ENCODE measurements around the gene P2RX5.

Gene P2RX5

GRCh38 chr17:3679531-3680126 lies 16.3 kb downstream of the P2RX5 start:
- no peak for DNase-seq

- peak; percentile 22 to 47 (median 27) for DNase-seq
These were observed 17.0 kb downstream of the P2RX5 start for GRCh38 chr17:3678821-3679530.

GRCh38 chr17:3678095-3678820 lies 17.7 kb downstream of the P2RX5 start:
- no peak for DNase-seq

GRCh38 chr17:3675886-3676285 lies 20.1 kb downstream of the P2RX5 start:
- no peak for DNase-seq

GRCh38 chr17:3672571-3672970 lies 23.4 kb downstream of the P2RX5 start:
- no peak for DNase-seq

- no peak for DNase-seq
These were observed 26.4 kb downstream of the P2RX5 start for GRCh38 chr17:3669548-3669947.

GRCh38 chr17:3669085-3669347 lies 26.9 kb downstream of the P2RX5 start:
- DNase-seq, result no peak

GRCh38 chr17:3668279-3669084 lies 27.5 kb downstream of the P2RX5 start, which contains the start of the genes EMC6 and TAX1BP3:
TSS of gene EMC6 (plus strand) at chr17:3668812. CDS start at chr17:3669147, 335 bp downstream.
TSS of gene TAX1BP3 (minus strand) at chr17:3668578. CDS start at chr17:3668526, 52 bp downstream.
- peak; percentile 100 for DNase-seq

GRCh38 chr17:3667366-3668278 lies 28.3 kb downstream of the P2RX5 start:
- peak; percentile 65 to 81 (median 70) for DNase-seq

- no peak for DNase-seq
These were observed 29.4 kb downstream of the P2RX5 start for GRCh38 chr17:3666516-3666915.

GRCh38 chr17:3665834-3666233 lies 30.1 kb downstream of the P2RX5 start:
- no peak for DNase-seq

GRCh38 chr17:3663102-3664011 lies 32.6 kb downstream of the P2RX5 start:
- DNase-seq, result no peak

- DNase-seq, result no peak
These were observed 35.6 kb downstream of the P2RX5 start for GRCh38 chr17:3660311-3660891.

GRCh38 chr17:3659541-3660111 lies 36.3 kb downstream of the P2RX5 start:
- DNase-seq, result no peak

GRCh38 chr17:3658784-3659449 lies 37.0 kb downstream of the P2RX5 start:
- DNase-seq, result no peak

- peak in 1 of 3 donors; percentile 20 for DNase-seq
These were observed 37.8 kb downstream of the P2RX5 start for GRCh38 chr17:3657874-3658783.

- no peak for DNase-seq
These were observed 38.4 kb downstream of the P2RX5 start for GRCh38 chr17:3657588-3657869.

- DNase-seq, result no peak
These were observed 39.0 kb downstream of the P2RX5 start for GRCh38 chr17:3656755-3657587.

All from suppressor macrophage treated with lipopolysaccharide for 1 hour (primary cell).